ENCODE measurements around the gene HMG20A. TPM values are rescaled to one million over a fixed set of nuclear protein-coding genes. Genes with fewer than 3 reads are reported as not detected.

The HMG20A gene
- total RNA-seq, 2 donors from 2014 or later: 30.9 to 34.7 TPM

GRCh38 chr15:77481670-77482069, 61.0 kb downstream of the HMG20A start:
- Histone ChIP-seq H3K27ac (peak overlapping the region; percentile 56 to 82), H3K9me3 (no peaks in the 10 kb centered on the region), H3K36me3 (peaks cover 49% of the 10 kb centered on the region), H3K27me3 (no peaks in the 10 kb centered on the region), H3K4me1 (peaks cover 0 to 48% of the 10 kb centered on the region in 2 donors), H3K4me3 (no peak overlapping the region)
- no peak for DNase-seq (ENCODE audit: low spot score)
- TF ChIP-seq CTCF (IDR thresholded peaks at IDR 0.05): no peak

GRCh38 chr15:77482570-77482969, 61.9 kb downstream of the HMG20A start:
- H3K4me1 ChIP-seq: peaks cover 0 to 56% of the 10 kb centered on the region in 2 donors

GRCh38 chr15:77483425-77484140, 62.9 kb downstream of the HMG20A start:
- Histone ChIP-seq H3K4me1 (peaks cover 0 to 53% of the 10 kb centered on the region in 2 donors), H3K27ac (peak overlapping the region; percentile 34 to 82), H3K27me3 (no peaks in the 10 kb centered on the region), H3K36me3 (peaks cover 37% of the 10 kb centered on the region), H3K9me3 (no peaks in the 10 kb centered on the region), H3K4me3 (no peak overlapping the region)
- no peak for TF ChIP-seq CTCF (IDR thresholded peaks at IDR 0.05)
- DNase-seq (ENCODE audit: low spot score): no peak

More at GRCh38 chr15:77482570-77482969, 61.9 kb downstream of the HMG20A start:
- H3K9me3 ChIP-seq: no peaks in the 10 kb centered on the region
- H3K36me3 ChIP-seq: peaks cover 47% of the 10 kb centered on the region
- DNase-seq (ENCODE audit: low spot score): no peak
- no peaks in the 10 kb centered on the region for H3K27me3 ChIP-seq
- no peak overlapping the region for H3K4me3 ChIP-seq
- peak overlapping the region; percentile 56 to 82 for H3K27ac ChIP-seq
- TF ChIP-seq CTCF (IDR thresholded peaks at IDR 0.05): no peak

GRCh38 chr15:77484994-77485393, 64.3 kb downstream of the HMG20A start:
- TF ChIP-seq CTCF (IDR thresholded peaks at IDR 0.05): no peak
- Histone ChIP-seq H3K36me3 (peaks cover 23% of the 10 kb centered on the region), H3K9me3 (no peaks in the 10 kb centered on the region), H3K4me3 (no peak overlapping the region), H3K27ac (peak overlapping the region in 1 of 2 donors; percentile 82), H3K4me1 (peaks cover 0 to 53% of the 10 kb centered on the region in 2 donors), H3K27me3 (no peaks in the 10 kb centered on the region)
- no peak for DNase-seq (ENCODE audit: low spot score)

- Histone ChIP-seq H3K27me3 (no peaks in the 10 kb centered on the region), H3K36me3 (peaks cover 19% of the 10 kb centered on the region)
These were observed 66.1 kb downstream of the HMG20A start for GRCh38 chr15:77486542-77487468.

More at GRCh38 chr15:77486542-77487468, 66.1 kb downstream of the HMG20A start:
- Histone ChIP-seq H3K4me3 (no peak overlapping the region), H3K27ac (peak overlapping the region; percentile 54 to 82), H3K4me1 (peaks cover 0 to 44% of the 10 kb centered on the region in 2 donors), H3K9me3 (no peaks in the 10 kb centered on the region)
- no peak for DNase-seq (ENCODE audit: low spot score)
- TF ChIP-seq CTCF (IDR thresholded peaks at IDR 0.05): no peak
